HG02610 (cell line): ENCODE results near the gene ADSS2.
"Not testable (repeated sequence)": the region's sequence is repeated elsewhere in the genome, so short reads cannot be mapped to it uniquely, and the experiment has no call there.

Source experiments
- ATAC-seq: cut with Tn5 transposase; IDR thresholded peaks from one replicate; pipeline ENCODE4 v1.9.1; 2021; ENCODE audit warnings: mild to moderate bottlenecking, moderate library complexity; ENCODE audit not compliant: unreplicated experiment

ADSS2 gene

GRCh38 chr1:244400974-244401373 lies 50.7 kb downstream of the ADSS2 start:
- no peak for ATAC-seq

GRCh38 chr1:244397131-244397530 lies 54.6 kb downstream of the ADSS2 start:
- ATAC-seq = no peak

- ATAC-seq = no peak
These were observed 55.7 kb downstream of the ADSS2 start for GRCh38 chr1:244395965-244396364.

GRCh38 chr1:244394826-244395765 lies 56.6 kb downstream of the ADSS2 start:
- ATAC-seq = no peak

- ATAC-seq = no peak
These were observed 57.4 kb downstream of the ADSS2 start for GRCh38 chr1:244394346-244394745.

GRCh38 chr1:244393604-244394176 lies 58.0 kb downstream of the ADSS2 start:
- no peak for ATAC-seq

- ATAC-seq = no peak
These were observed 59.9 kb downstream of the ADSS2 start for GRCh38 chr1:244391761-244392160.

- ATAC-seq = no peak
These were observed 62.7 kb downstream of the ADSS2 start for GRCh38 chr1:244388961-244389360.

- no peak for ATAC-seq
These were observed 64.3 kb downstream of the ADSS2 start for GRCh38 chr1:244387415-244387814.

- no peak for ATAC-seq
These were observed 65.1 kb downstream of the ADSS2 start for GRCh38 chr1:244386595-244386994.

- no peak for ATAC-seq
These were observed 67.6 kb downstream of the ADSS2 start for GRCh38 chr1:244384066-244384465.

- no peak for ATAC-seq
These were observed 68.3 kb downstream of the ADSS2 start for GRCh38 chr1:244383278-244383884.

- no peak for ATAC-seq
These were observed 69.7 kb downstream of the ADSS2 start for GRCh38 chr1:244381878-244382565.

GRCh38 chr1:244376126-244376525 lies 75.6 kb downstream of the ADSS2 start:
- no peak for ATAC-seq

GRCh38 chr1:244375051-244375450 lies 76.7 kb downstream of the ADSS2 start:
- no peak for ATAC-seq

GRCh38 chr1:244374484-244374883 lies 77.2 kb downstream of the ADSS2 start:
- ATAC-seq = not testable (repeated sequence)

GRCh38 chr1:244371242-244372141 lies 80.2 kb downstream of the ADSS2 start:
- ATAC-seq = peak; percentile 77

GRCh38 chr1:244370060-244370637 lies 81.6 kb downstream of the ADSS2 start:
- ATAC-seq = no peak

GRCh38 chr1:244369256-244370057 lies 82.3 kb downstream of the ADSS2 start:
- ATAC-seq = no peak
